ENCODE results near the gene SPATS1. TPM values are rescaled to one million over a fixed set of nuclear protein-coding genes. Genes with fewer than 3 reads are reported as not detected.

Gene SPATS1
- total and polyA plus RNA-seq, 10 donors = not detected

DNA sequence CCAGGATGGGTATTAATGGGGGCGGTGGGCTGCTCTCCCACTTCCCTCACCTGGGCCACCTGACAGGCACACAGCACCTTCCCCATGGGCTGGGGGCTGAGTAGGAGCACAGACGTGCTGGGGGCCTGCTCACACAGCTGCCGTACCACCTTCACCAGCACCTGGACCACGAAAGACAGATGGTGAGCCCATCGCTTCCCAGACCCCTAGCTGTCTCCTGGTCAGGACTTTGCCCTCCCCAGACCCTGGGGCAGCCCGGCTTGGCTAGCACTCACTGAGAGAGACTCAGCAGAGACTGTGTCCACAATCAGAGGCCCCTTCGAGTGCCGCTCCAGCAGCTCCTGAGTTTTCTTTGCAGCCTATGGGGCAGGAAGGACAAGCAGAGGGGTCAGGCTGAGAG, 41.3 kb upstream of the SPATS1 start:
- H3K4me1 ChIP-seq = peaks cover 10 to 20% (median 14%) of the 10 kb centered on the region in 6 donors
- H3K9me3 ChIP-seq = no peaks in the 10 kb centered on the region
- peaks cover 4 to 24% (median 21%) of the 10 kb centered on the region in 7 donors for H3K27me3 ChIP-seq (replicated peaks in 1 of 7)
- H3K36me3 ChIP-seq = peaks cover 0 to 69% (median 60%) of the 10 kb centered on the region in 6 donors
- no peak overlapping the region for H3K27ac ChIP-seq
- intact Hi-C loops (cut with DNase I; ENCODE audit: low total_unique reads) = no loop called here
- TF ChIP-seq, protein P1, sequence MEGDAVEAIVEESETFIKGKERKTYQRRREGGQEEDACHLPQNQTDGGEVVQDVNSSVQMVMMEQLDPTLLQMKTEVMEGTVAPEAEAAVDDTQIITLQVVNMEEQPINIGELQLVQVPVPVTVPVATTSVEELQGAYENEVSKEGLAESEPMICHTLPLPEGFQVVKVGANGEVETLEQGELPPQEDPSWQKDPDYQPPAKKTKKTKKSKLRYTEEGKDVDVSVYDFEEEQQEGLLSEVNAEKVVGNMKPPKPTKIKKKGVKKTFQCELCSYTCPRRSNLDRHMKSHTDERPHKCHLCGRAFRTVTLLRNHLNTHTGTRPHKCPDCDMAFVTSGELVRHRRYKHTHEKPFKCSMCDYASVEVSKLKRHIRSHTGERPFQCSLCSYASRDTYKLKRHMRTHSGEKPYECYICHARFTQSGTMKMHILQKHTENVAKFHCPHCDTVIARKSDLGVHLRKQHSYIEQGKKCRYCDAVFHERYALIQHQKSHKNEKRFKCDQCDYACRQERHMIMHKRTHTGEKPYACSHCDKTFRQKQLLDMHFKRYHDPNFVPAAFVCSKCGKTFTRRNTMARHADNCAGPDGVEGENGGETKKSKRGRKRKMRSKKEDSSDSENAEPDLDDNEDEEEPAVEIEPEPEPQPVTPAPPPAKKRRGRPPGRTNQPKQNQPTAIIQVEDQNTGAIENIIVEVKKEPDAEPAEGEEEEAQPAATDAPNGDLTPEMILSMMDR (IDR thresholded peaks at IDR 0.05 in 8 of 11, conservative IDR thresholded peaks at IDR 0.05 in 3 of 11) = no peak
- TF ChIP-seq POLR2A (IDR thresholded peaks at IDR 0.05) (no peak), POLR2AphosphoS5 (IDR thresholded peaks at IDR 0.05) (no peak)
- H3K4me3 ChIP-seq = no peak overlapping the region
- WGBS, 5 donors = 94 to 98% (median 95%) methylated on average over 7 to 8 of the region's 8 CpGs
- DNase-seq = no peak

DNA sequence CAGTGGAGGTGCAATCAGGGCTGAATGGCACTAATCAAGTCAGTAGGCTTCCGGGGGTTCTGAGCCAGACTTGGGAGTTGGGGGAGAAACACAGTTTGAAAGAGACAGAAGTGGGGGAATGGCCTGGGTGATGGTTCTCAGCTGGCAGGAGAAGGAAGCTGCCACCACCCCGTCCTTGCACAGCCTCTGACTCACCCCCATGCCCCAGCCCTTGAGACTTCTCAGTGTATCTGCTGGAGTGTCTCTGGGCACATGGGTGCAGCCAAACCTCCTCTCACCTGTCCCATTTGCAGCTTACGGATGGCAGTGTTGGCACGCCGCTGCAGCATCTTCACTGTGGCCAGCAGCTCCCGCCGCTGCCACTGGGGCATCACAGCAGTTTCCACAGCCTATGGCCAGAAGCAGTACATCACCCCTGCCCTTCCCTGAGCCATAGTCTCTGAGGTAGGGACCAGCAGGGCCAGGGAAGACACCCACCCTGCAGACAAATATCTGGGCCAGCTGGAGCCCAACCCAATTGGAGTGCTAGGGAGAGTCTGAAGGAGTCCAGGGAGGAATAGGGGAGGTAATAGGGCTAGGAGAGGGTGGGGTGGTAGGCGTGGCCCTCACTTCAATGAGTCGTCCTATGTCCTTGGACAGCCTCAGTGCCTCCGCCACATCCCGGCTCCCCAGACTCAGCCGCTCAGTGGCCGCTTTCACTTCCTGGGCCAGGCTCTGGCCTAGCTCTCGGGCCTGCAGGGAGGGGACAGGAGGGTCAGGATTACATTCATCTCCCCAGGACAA, 40.5 kb upstream of the SPATS1 start:
- peaks cover 0 to 78% (median 67%) of the 10 kb centered on the region in 6 donors for H3K36me3 ChIP-seq
- TF ChIP-seq, protein P1 (IDR thresholded peaks at IDR 0.05 in 8 of 11, conservative IDR thresholded peaks at IDR 0.05 in 3 of 11) = no peak
- TF ChIP-seq POLR2AphosphoS5 (IDR thresholded peaks at IDR 0.05) = no peak
- TF ChIP-seq POLR2A (IDR thresholded peaks at IDR 0.05) = no peak
- H3K27me3 ChIP-seq (replicated peaks in 1 of 7) = peaks cover 4 to 16% (median 12%) of the 10 kb centered on the region in 7 donors
- H3K4me1 ChIP-seq = peaks cover 10 to 16% (median 12%) of the 10 kb centered on the region in 6 donors
- no peaks in the 10 kb centered on the region for H3K9me3 ChIP-seq
- 82 to 90% (median 87%) methylated on average over 13 to 14 of the region's 14 CpGs for WGBS, 5 donors
- DNase-seq = no peak
- H3K27ac ChIP-seq = no peak overlapping the region
- no peak overlapping the region for H3K4me3 ChIP-seq
- intact Hi-C loops (cut with DNase I; ENCODE audit: low total_unique reads) = no loop called here

DNA sequence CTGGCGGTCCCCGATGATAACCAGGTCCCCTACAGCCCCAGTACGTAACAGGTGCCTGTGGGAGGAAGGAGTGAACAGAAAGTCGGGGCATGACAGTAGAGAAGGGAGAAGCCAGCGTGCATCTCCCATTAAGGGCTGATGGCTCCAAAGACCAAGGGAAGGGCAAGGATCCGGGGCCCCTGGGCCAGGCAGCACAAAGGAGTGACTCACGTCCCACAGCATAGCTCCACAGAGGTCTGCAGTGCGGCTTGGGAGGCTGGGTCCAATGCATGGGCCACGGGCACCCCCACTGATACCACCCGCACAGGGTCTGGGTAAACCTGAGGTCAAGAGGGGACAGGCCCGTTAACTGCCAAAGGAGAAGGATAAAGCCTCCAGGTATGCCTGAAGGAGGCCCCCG, 39.6 kb upstream of the SPATS1 start:
- Histone ChIP-seq H3K9me3 (no peaks in the 10 kb centered on the region), H3K36me3 (peaks cover 0 to 87% (median 73%) of the 10 kb centered on the region in 6 donors), H3K27ac (no peak overlapping the region), H3K4me1 (peaks cover 1 to 7% (median 3%) of the 10 kb centered on the region in 6 donors), H3K27me3 (replicated peaks in 1 of 7) (peaks cover 0 to 7% (median 3%) of the 10 kb centered on the region in 7 donors), H3K4me3 (no peak overlapping the region)
- TF ChIP-seq, protein P1 (IDR thresholded peaks at IDR 0.05 in 8 of 11, conservative IDR thresholded peaks at IDR 0.05 in 3 of 11) = no peak
- no peak for TF ChIP-seq POLR2A (IDR thresholded peaks at IDR 0.05)
- TF ChIP-seq POLR2AphosphoS5 (IDR thresholded peaks at IDR 0.05) = no peak
- WGBS, 5 donors = 92 to 98% (median 95%) methylated on average over 10 to 12 of the region's 12 CpGs
- intact Hi-C loops (cut with DNase I; ENCODE audit: low total_unique reads) = no loop called here
- no peak for DNase-seq

DNA sequence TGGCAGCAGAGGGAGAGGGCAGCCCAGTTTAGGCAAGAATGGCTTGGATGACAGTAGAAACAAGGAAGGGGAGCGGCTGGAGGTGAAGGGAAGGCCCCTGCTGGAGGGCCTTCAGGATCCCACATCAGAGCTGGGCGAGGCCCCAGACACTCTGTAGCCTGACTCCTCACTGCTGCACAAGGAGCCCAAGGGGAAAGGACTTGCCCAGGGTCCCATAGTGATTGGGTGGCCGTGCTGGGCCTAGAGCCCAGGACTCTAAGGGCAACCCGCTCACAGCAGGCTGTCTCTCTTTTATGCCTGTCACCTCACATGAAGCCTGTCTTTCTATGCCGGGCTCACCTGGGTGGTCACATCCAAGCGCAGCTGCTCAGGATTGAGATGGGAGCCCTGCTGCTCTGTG, 38.6 kb upstream of the SPATS1 start:
- no peak for DNase-seq
- no peaks in the 10 kb centered on the region for H3K9me3 ChIP-seq
- intact Hi-C loops (cut with DNase I; ENCODE audit: low total_unique reads) = no loop called here
- peaks cover 0 to 97% (median 83%) of the 10 kb centered on the region in 6 donors for H3K36me3 ChIP-seq
- TF ChIP-seq, protein P1 (IDR thresholded peaks at IDR 0.05 in 8 of 11, conservative IDR thresholded peaks at IDR 0.05 in 3 of 11) = no peak
- TF ChIP-seq POLR2AphosphoS5 (IDR thresholded peaks at IDR 0.05) = no peak
- no peak for TF ChIP-seq POLR2A (IDR thresholded peaks at IDR 0.05)
- no peak overlapping the region for H3K27ac ChIP-seq
- H3K27me3 ChIP-seq (replicated peaks in 1 of 7) = no peaks in the 10 kb centered on the region
- no peaks in the 10 kb centered on the region for H3K4me1 ChIP-seq
- H3K4me3 ChIP-seq = no peak overlapping the region
- WGBS, 5 donors = 96 to 98% (median 97%) methylated on average over 4 to 6 of the region's 6 CpGs
